Measurements from ENCODE around the gene SPANXD. TPM values are rescaled to one million over a fixed set of nuclear protein-coding genes. Genes with fewer than 3 reads are reported as not detected.
"Not testable (repeated sequence)": the region's sequence is repeated elsewhere in the genome, so short reads cannot be mapped to it uniquely, and the experiment has no call there.

Gene SPANXD
- not detected in 2 replicates for total RNA-seq (2014; rRNA removed)
- not detected for Bru-seq, nascent RNA
- not detected for BruChase-seq, experiment 1, labeled RNA remaining after a 6-hour chase
- not detected for BruChase-seq, experiment 2, labeled RNA remaining after a 2-hour chase
- long read RNA-seq, result 0 reads

- intact Hi-C loops (cut with micrococcal nuclease), result not testable (repeated sequence)
Observed at GRCh38 chrX:141698639-141699038, at the start of gene SPANXD. Gene SPANXD, minus strand, starts transcription at chrX:141698739. Its CDS starts 334 bp downstream, at chrX:141698405.

GRCh38 chrX:141742666-141743065, 44.1 kb upstream of the SPANXD start:
- H3K4me1 ChIP-seq (ENCODE audit: insufficient read depth, low read length), result no peaks in the 10 kb centered on the region

More at GRCh38 chrX:141698639-141699038, at the start of gene SPANXD:
- H3F3A ChIP-seq (ENCODE audit: low read length, unreplicated experiment); H3K36me3 ChIP-seq (ENCODE audit: low read depth, low read length); ATAC-seq; H3K4me3 ChIP-seq (ENCODE audit: low read length); H3K27me3 ChIP-seq (ENCODE audit: low read length); H3K27ac ChIP-seq (ENCODE audit: low read length); H3K79me2 ChIP-seq (ENCODE audit: low read length); BruUV-seq (replicated peaks); H2AFZ ChIP-seq (ENCODE audit: low read length); H4K20me1 ChIP-seq (ENCODE audit: low read length); H3K4me1 ChIP-seq (ENCODE audit: insufficient read depth, low read length); H3K9ac ChIP-seq (ENCODE audit: low read length); H3K9me2 ChIP-seq (replicated peaks; ENCODE audit: low read length); H3K4me2 ChIP-seq (ENCODE audit: low read length); DNase-seq; POLR2A ChIA-PET (ENCODE audit: unreplicated experiment); CTCF ChIA-PET; H3K9me3 ChIP-seq (ENCODE audit: low read length): not testable (repeated sequence)

GRCh38 chrX:141736656-141737055, 38.1 kb upstream of the SPANXD start:
- intact Hi-C loops (cut with micrococcal nuclease), result no loop called here
- no peak for DNase-seq
- no peaks in the 10 kb centered on the region for H3K9me3 ChIP-seq (ENCODE audit: low read length)
- H4K20me1 ChIP-seq (ENCODE audit: low read length), result no peaks in the 10 kb centered on the region
- no peak overlapping the region for H3K27ac ChIP-seq (ENCODE audit: low read length)
- H3K27me3 ChIP-seq (ENCODE audit: low read length), result no peaks in the 10 kb centered on the region
- CTCF ChIA-PET, result no interaction called here
- H3K9ac ChIP-seq (ENCODE audit: low read length), result no peak overlapping the region
- H3K9me2 ChIP-seq (replicated peaks; ENCODE audit: low read length), result no peaks in the 10 kb centered on the region
- no peaks in the 10 kb centered on the region for H3F3A ChIP-seq (ENCODE audit: low read length, unreplicated experiment)
- TF ChIP-seq EZH2phosphoT487 (IDR thresholded peaks at IDR 0.05; ENCODE audit: borderline replicate concordance, low read length) (no peak), CTCF (conservative IDR thresholded peaks at IDR 0.05; ENCODE audit: low read depth, low read length) (no peak), EZH2 (IDR thresholded peaks at IDR 0.05; ENCODE audit: low read length, unreplicated experiment) (no peak)
- no peak overlapping the region for H3K4me2 ChIP-seq (ENCODE audit: low read length)
- no peaks in the 10 kb centered on the region for H3K4me1 ChIP-seq (ENCODE audit: insufficient read depth, low read length)
- H3K79me2 ChIP-seq (ENCODE audit: low read length), result no peaks in the 10 kb centered on the region
- POLR2A ChIA-PET (ENCODE audit: unreplicated experiment), result no interaction called here
- no peak for ATAC-seq
- no peak overlapping the region for H3K4me3 ChIP-seq (ENCODE audit: low read length)
- BruUV-seq (replicated peaks), result no TSS peak
- no peaks in the 10 kb centered on the region for H3K36me3 ChIP-seq (ENCODE audit: low read depth, low read length)
- H2AFZ ChIP-seq (ENCODE audit: low read length), result no peak overlapping the region

More at GRCh38 chrX:141742666-141743065, 44.1 kb upstream of the SPANXD start:
- ATAC-seq, result no peak
- Histone ChIP-seq H2AFZ (ENCODE audit: low read length) (no peak overlapping the region), H3K9ac (ENCODE audit: low read length) (no peak overlapping the region), H3K9me2 (replicated peaks; ENCODE audit: low read length) (no peaks in the 10 kb centered on the region), H3K4me3 (ENCODE audit: low read length) (no peak overlapping the region), H3F3A (ENCODE audit: low read length, unreplicated experiment) (no peaks in the 10 kb centered on the region), H3K9me3 (ENCODE audit: low read length) (no peaks in the 10 kb centered on the region), H4K20me1 (ENCODE audit: low read length) (no peaks in the 10 kb centered on the region), H3K27me3 (ENCODE audit: low read length) (no peaks in the 10 kb centered on the region), H3K36me3 (ENCODE audit: low read depth, low read length) (no peaks in the 10 kb centered on the region), H3K27ac (ENCODE audit: low read length) (no peak overlapping the region), H3K79me2 (ENCODE audit: low read length) (no peaks in the 10 kb centered on the region), H3K4me2 (ENCODE audit: low read length) (no peak overlapping the region)
- intact Hi-C loops (cut with micrococcal nuclease), result no loop called here
- BruUV-seq (replicated peaks), result no TSS peak
- TF ChIP-seq EZH2 (IDR thresholded peaks at IDR 0.05; ENCODE audit: low read length, unreplicated experiment) (no peak), EZH2phosphoT487 (IDR thresholded peaks at IDR 0.05; ENCODE audit: borderline replicate concordance, low read length) (no peak), CTCF (conservative IDR thresholded peaks at IDR 0.05; ENCODE audit: low read depth, low read length) (no peak)
- ChIA-PET POLR2A (ENCODE audit: unreplicated experiment) (no interaction called here), CTCF (no interaction called here)
- no peak for DNase-seq
